Measurements from ENCODE around the gene WDR55. TPM values are rescaled to one million over a fixed set of nuclear protein-coding genes. Genes with fewer than 3 reads are reported as not detected.

Gene WDR55
- polyA plus RNA-seq, 2 of the 4 experiments (the other 2 are of a cell fraction): 23.3 to 36.2 TPM

GRCh38 chr5:140639148-140639981 lies 25.3 kb upstream of the WDR55 start, which contains the start of gene TMCO6:
Gene TMCO6, plus strand, starts transcription at chr5:140639451. Its CDS starts 77 bp downstream, at chr5:140639528.
- FAIRE-seq (no peak), ATAC-seq (peak; percentile 91 to 96), DNase-seq (ENCODE audit: low read depth in 1 of 2, low spot score in 1 of 2) (peak; percentile 96)
- CTCF ChIA-PET: interaction anchor here (0.6 to 2.0 kb wide), 25 partner anchors 8 to 953 kb away, joined by 3 to 12 read pairs (median 4); partner anchors contain the start of genes EIF4EBP3, IK and NDUFA2
- 1% methylated on average over 39 of the region's 63 CpGs for WGBS (ENCODE audit: missing lambda C conversion rate)
- POLR2A ChIA-PET: interaction anchor here (0.6 to 2.4 kb wide), 5 partner anchors 8 to 238 kb away, joined by 3 to 12 read pairs (median 5); partner anchors contain the start of genes ANKHD1, APBB3, IK and NDUFA2
- Histone ChIP-seq H3K4me3 (peak within 1 kb of the TSS; percentile 68), H3K4me2 (peak within 1 kb of the TSS; percentile 90), H3K27ac (peak within 1 kb of the TSS; percentile 91 to 94), H3K9me3 (no peaks in the 10 kb centered on the region), H3K4me1 (peaks cover 21% of the 10 kb centered on the region)
- TF ChIP-seq MYC (IDR thresholded peaks at IDR 0.05; ENCODE audit: borderline replicate concordance, low read length) (peak; percentile 65; the same call in 1 of the 2 replicates), HES2 (IDR thresholded peaks at IDR 0.05) (no peak), RAD21 (conservative IDR thresholded peaks at IDR 0.05 in 1 of 2, IDR thresholded peaks at IDR 0.05 in 1 of 2) (peak; percentile 44 to 69), HEYL (CRISPR knock-in tag; IDR thresholded peaks at IDR 0.05) (no peak), JUN (IDR thresholded peaks at IDR 0.05) (peak; percentile 51 to 75; a peak in 4 of 5 replicates), PBX3 (IDR thresholded peaks at IDR 0.05) (no peak), GATA3 (IDR thresholded peaks at IDR 0.05; ENCODE audit: borderline replicate concordance) (no peak), RNF2 (IDR thresholded peaks at IDR 0.05; ENCODE audit: borderline replicate concordance, low read depth) (no peak), MAX (IDR thresholded peaks at IDR 0.05) (peak; percentile 90), CHD2 (IDR thresholded peaks at IDR 0.05; ENCODE audit: low read length, partially characterized antibody) (no peak), ELK1 (IDR thresholded peaks at IDR 0.05; ENCODE audit: low read depth, low read length) (no peak), NPAS2 (CRISPR knock-in tag; IDR thresholded peaks at IDR 0.05; ENCODE audit: borderline replicate concordance) (no peak), HOXA7 (CRISPR knock-in tag; IDR thresholded peaks at IDR 0.05) (no peak), RARB (CRISPR knock-in tag; IDR thresholded peaks at IDR 0.05) (no peak), E2F6 (IDR thresholded peaks at IDR 0.05; ENCODE audit: borderline replicate concordance, low read depth) (peak; percentile 91), CBX8 (IDR thresholded peaks at IDR 0.05) (no peak), RFX5 (IDR thresholded peaks at IDR 0.05) (no peak), BHLHE40 (IDR thresholded peaks at IDR 0.05; ENCODE audit: low read depth, low read length) (no peak), FOSB (CRISPR knock-in tag; IDR thresholded peaks at IDR 0.05) (no peak), ATOH8 (CRISPR knock-in tag; IDR thresholded peaks at IDR 0.05; ENCODE audit: low read depth) (no peak), NR3C1 (IDR thresholded peaks at IDR 0.05) (no peak), TFCP2L1 (CRISPR knock-in tag; IDR thresholded peaks at IDR 0.05) (0 out of 2 replicates have a peak, but pooled peaks have one; percentile 74), NFE2L2 (conservative IDR thresholded peaks at IDR 0.05; ENCODE audit: low read length) (no peak), CEBPB (IDR thresholded peaks at IDR 0.05) (peak in 1 of 2 experiments; percentile 82; a peak in 2 of 4 replicates), ZFP36 (IDR thresholded peaks at IDR 0.05; ENCODE audit: borderline replicate concordance, partially characterized antibody) (no peak), ZNF302 (CRISPR knock-in tag; IDR thresholded peaks at IDR 0.05) (no peak), POLR2A (IDR thresholded peaks at IDR 0.05; ENCODE audit: low read length) (peak; percentile 94), FOSL2 (IDR thresholded peaks at IDR 0.05) (no peak), FOSL2 (CRISPR knock-in tag; IDR thresholded peaks at IDR 0.05) (no peak), EP300 (IDR thresholded peaks at IDR 0.05) (no peak), FOXS1 (CRISPR knock-in tag; IDR thresholded peaks at IDR 0.05) (no peak), MAFK (IDR thresholded peaks at IDR 0.05; ENCODE audit: partially characterized antibody) (no peak), EHMT2 (IDR thresholded peaks at IDR 0.05; ENCODE audit: low read depth) (no peak), ZSCAN20 (CRISPR knock-in tag; IDR thresholded peaks at IDR 0.05) (no peak), ZC3H11A (IDR thresholded peaks at IDR 0.05) (no peak), CTCF (IDR thresholded peaks at IDR 0.05) (peak; percentile 59), KDM1A (IDR thresholded peaks at IDR 0.05; ENCODE audit: low read depth) (no peak)
